Thyroid gland (tissue), 4 donors: ENCODE measurements around the gene C1QTNF12. TPM values are rescaled to one million over a fixed set of nuclear protein-coding genes. Genes with fewer than 3 reads are reported as not detected.
A peak's percentile ranks its signal among the peaks of the same experiment; 100 is the strongest.

Experiments used
- DNase-seq, 2 donors: peaks; one replicate each; pipeline ENCODE4 v3.0.0-alpha.2; 2019
- H3K27ac ChIP-seq, 3 donors: fragments of 200-600 bp; sonication (generic); 1 replicate in 2 of 3; 2 replicates in 1 of 3; pipeline ENCODE4 v1.5.1; 2016 to 2019; ENCODE audit warnings: mild to moderate bottlenecking in 1 of 3, moderate library complexity in 1 of 3
- H3K27me3 ChIP-seq: fragments of 200-600 bp; sonication (generic); one replicate; pipeline ENCODE4 v1.5.1; 2019
- H3K36me3 ChIP-seq, 2 donors: fragments of 200-600 bp; sonication (generic); one replicate each; pipeline ENCODE4 v1.5.1; 2016 to 2019
- H3K4me1 ChIP-seq, 2 donors: fragments of 200-600 bp; sonication (generic); one replicate each; pipeline ENCODE4 v1.5.1; 2017 to 2019
- H3K4me3 ChIP-seq, 3 donors: fragments of 200-600 bp; sonication (generic); replicated peaks in 1 of 3; 1 replicate in 2 of 3; 2 replicates in 1 of 3; pipeline ENCODE4 v1.5.1; 2016; ENCODE audit warnings: mild to moderate bottlenecking in 1 of 3
- H3K9me3 ChIP-seq: fragments of 200-600 bp; sonication (generic); one replicate; pipeline ENCODE4 v1.5.1; 2017
- CTCF ChIP-seq, 6 experiments: fragments of 200-600 bp in 3 of 6; fragments of 450-650 bp in 3 of 6; sonication (generic) in 3 of 6; IDR thresholded peaks; one replicate each; pipeline ENCODE4 v1.5.1; 2016 to 2019; ENCODE audit warnings: antibody characterized with exemption in 6 of 6, mild to moderate bottlenecking in 2 of 6, inconsistent platforms in 1 of 6, moderate library complexity in 1 of 6
- POLR2A ChIP-seq, 2 donors: fragments of 450-650 bp; IDR thresholded peaks; one replicate each; pipeline ENCODE4 v1.6.1; 2017; ENCODE audit warnings: antibody characterized with exemption in 2 of 2, mild to moderate bottlenecking in 2 of 2, moderate library complexity in 1 of 2
- WGBS, 2 donors: methylation state at CpG; one replicate each; pipeline ENCODE4 v1.1.5; 2017; 5-methylcytosine and 5-hydroxymethylcytosine counted together
- intact Hi-C: fragments of 100-400 bp; cut with DNase I; formaldehyde crosslinking; loops from one replicate; pipeline ENCODE4 v1.15.1; 2023
- total RNA-seq, 4 donors: library from RNA; depleted of rRNA; stranded (reverse); fragments of >200 nt; gene quantifications; one replicate each; pipeline ENCODE4 v1.2.3, GENCODE V29; 2016

C1QTNF12 gene
- total RNA-seq, 4 donors from 2014 or later = 0.83 TPM; not detected in 3

GRCh38 chr1:1274931-1275431, 28.5 kb upstream of the C1QTNF12 start:
- Histone ChIP-seq H3K36me3 (no peaks in the 10 kb centered on the region), H3K27me3 (no peaks in the 10 kb centered on the region), H3K4me3 (no peak overlapping the region), H3K4me1 (peaks cover 29 to 34% of the 10 kb centered on the region in 2 donors), H3K27ac (no peak overlapping the region), H3K9me3 (no peaks in the 10 kb centered on the region)
- intact Hi-C loops = loop anchor here (10.0 kb wide), 1 partner anchor 50 kb away; the partner anchor contains the start of genes CPTP and INTS11
- DNase-seq = no peak
- WGBS, 2 donors = 71 to 88% methylated on average over 3 to 10 of the region's 15 CpGs
- TF ChIP-seq POLR2A (IDR thresholded peaks at IDR 0.05) (no peak), CTCF (IDR thresholded peaks at IDR 0.05) (no peak)

- Histone ChIP-seq H3K4me1 (peaks cover 29 to 34% of the 10 kb centered on the region in 2 donors), H3K27me3 (no peaks in the 10 kb centered on the region), H3K4me3 (peak overlapping the region; percentile 63 to 85 (median 79)), H3K27ac (peak overlapping the region in 2 of 3 donors; percentile 44 to 47), H3K9me3 (no peaks in the 10 kb centered on the region), H3K36me3 (no peaks in the 10 kb centered on the region)
- whole genome bisulfite sequencing, 2 donors = 25 to 36% methylated on average over 8 to 20 of the region's 31 CpGs
- intact Hi-C loops = loop anchor here (10.0 kb wide), 1 partner anchor 50 kb away; the partner anchor contains the start of genes CPTP and INTS11
- no peak for TF ChIP-seq POLR2A (IDR thresholded peaks at IDR 0.05)
- no peak for TF ChIP-seq CTCF (IDR thresholded peaks at IDR 0.05)
- DNase-seq = no peak
These were observed 27.9 kb upstream of the C1QTNF12 start for GRCh38 chr1:1274299-1274930.

GRCh38 chr1:1273512-1274298, 27.2 kb upstream of the C1QTNF12 start, which contains the start of gene UBE2J2:
UBE2J2 (minus strand) TSS chr1:1273854; CDS start chr1:1267992, 5,862 bp downstream.
- intact Hi-C loops = loop anchor here (10.0 kb wide), 1 partner anchor 51 kb away; the partner anchor contains the start of genes CPTP and INTS11
- Histone ChIP-seq H3K36me3 (no peaks in the 10 kb centered on the region), H3K9me3 (no peaks in the 10 kb centered on the region), H3K27me3 (no peaks in the 10 kb centered on the region), H3K27ac (peak within 1 kb of the TSS in 2 of 3 donors; percentile 45 to 47), H3K4me3 (peak within 1 kb of the TSS; percentile 79 to 98 (median 85)), H3K4me1 (peaks cover 29 to 34% of the 10 kb centered on the region in 2 donors)
- TF ChIP-seq POLR2A (IDR thresholded peaks at IDR 0.05) = peak in 1 of 2 donors; percentile 74
- TF ChIP-seq CTCF (IDR thresholded peaks at IDR 0.05) = no peak
- 0% methylated on average over 1 to 18 of the region's 105 CpGs for WGBS, 2 donors
- DNase-seq = peak; percentile 95

- H3K9me3 ChIP-seq = no peaks in the 10 kb centered on the region
- peak overlapping the region; percentile 79 to 98 (median 85) for H3K4me3 ChIP-seq
- H3K27me3 ChIP-seq = no peaks in the 10 kb centered on the region
- H3K27ac ChIP-seq = peak overlapping the region in 2 of 3 donors; percentile 45 to 47
- TF ChIP-seq POLR2A (IDR thresholded peaks at IDR 0.05) (no peak), CTCF (IDR thresholded peaks at IDR 0.05) (no peak)
- intact Hi-C loops = loop anchor here (10.0 kb wide), 1 partner anchor 52 kb away; the partner anchor contains the start of genes CPTP and INTS11
- WGBS, 2 donors = 0 to 5% methylated on average over 2 to 4 of the region's 31 CpGs
- H3K4me1 ChIP-seq = peaks cover 29 to 34% of the 10 kb centered on the region in 2 donors
- no peaks in the 10 kb centered on the region for H3K36me3 ChIP-seq
- no peak for DNase-seq
These were observed 26.6 kb upstream of the C1QTNF12 start for GRCh38 chr1:1273209-1273511.
